Middle frontal gyrus (tissue), 1 donor: ENCODE measurements around the gene DNMT1.

Experiments
- DNase-seq: peaks from one replicate; pipeline ENCODE4 v3.0.0-alpha.2; 2015; ENCODE audit warnings: low spot score; ENCODE audit errors: extremely low spot score

Gene DNMT1

GRCh38 chr19:10114651-10115391 lies 79.9 kb downstream of the DNMT1 start:
- DNase-seq, result no peak

DNA sequence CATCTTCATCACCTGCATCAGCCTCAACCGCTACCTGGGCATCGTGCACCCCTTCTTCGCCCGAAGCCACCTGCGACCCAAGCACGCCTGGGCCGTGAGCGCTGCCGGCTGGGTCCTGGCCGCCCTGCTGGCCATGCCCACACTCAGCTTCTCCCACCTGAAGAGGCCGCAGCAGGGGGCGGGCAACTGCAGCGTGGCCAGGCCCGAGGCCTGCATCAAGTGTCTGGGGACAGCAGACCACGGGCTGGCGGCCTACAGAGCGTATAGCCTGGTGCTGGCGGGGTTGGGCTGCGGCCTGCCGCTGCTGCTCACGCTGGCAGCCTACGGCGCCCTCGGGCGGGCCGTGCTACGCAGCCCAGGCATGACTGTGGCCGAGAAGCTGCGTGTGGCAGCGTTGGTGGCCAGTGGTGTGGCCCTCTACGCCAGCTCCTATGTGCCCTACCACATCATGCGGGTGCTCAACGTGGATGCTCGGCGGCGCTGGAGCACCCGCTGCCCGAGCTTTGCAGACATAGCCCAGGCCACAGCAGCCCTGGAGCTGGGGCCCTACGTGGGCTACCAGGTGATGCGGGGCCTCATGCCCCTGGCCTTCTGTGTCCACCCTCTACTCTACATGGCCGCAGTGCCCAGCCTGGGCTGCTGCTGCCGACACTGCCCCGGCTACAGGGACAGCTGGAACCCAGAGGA lies 80.6 kb downstream of the DNMT1 start:
- no peak for DNase-seq

GRCh38 chr19:10113592-10113963 lies 81.2 kb downstream of the DNMT1 start:
- DNase-seq, result no peak

- no peak for DNase-seq
Observed at GRCh38 chr19:10112895-10113591, 81.7 kb downstream of the DNMT1 start.

GRCh38 chr19:10112037-10112761 lies 82.6 kb downstream of the DNMT1 start:
- no peak for DNase-seq

- no peak for DNase-seq
Observed at GRCh38 chr19:10111405-10111811, 83.3 kb downstream of the DNMT1 start, which contains the start of gene P2RY11. TSS of gene P2RY11 (plus strand) at chr19:10111693. CDS start at chr19:10111722, 29 bp downstream.

- no peak for DNase-seq
Observed at GRCh38 chr19:10110972-10111317, 83.8 kb downstream of the DNMT1 start.

- DNase-seq, result no peak
Observed at GRCh38 chr19:10110076-10110971, 84.4 kb downstream of the DNMT1 start.

DNA sequence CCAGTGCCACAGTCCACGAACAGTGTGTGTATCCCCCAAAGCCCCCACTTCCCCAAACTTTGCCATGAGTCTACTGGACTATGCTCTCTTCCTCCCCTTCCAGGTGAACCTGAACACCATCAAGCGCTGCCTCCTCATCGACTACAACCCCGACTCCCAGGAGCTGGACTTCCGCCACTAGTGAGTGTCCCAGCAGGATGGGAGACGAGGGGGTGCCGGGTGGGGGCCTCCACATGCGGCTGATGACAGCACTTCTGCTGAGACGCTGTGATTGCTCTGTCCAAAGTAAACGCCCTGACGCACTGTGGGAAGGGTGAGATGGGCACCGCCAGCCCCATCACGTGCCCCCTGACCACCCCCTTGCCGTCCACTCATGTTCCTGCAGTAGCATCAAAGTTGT lies 85.2 kb downstream of the DNMT1 start:
- DNase-seq, result no peak

DNA sequence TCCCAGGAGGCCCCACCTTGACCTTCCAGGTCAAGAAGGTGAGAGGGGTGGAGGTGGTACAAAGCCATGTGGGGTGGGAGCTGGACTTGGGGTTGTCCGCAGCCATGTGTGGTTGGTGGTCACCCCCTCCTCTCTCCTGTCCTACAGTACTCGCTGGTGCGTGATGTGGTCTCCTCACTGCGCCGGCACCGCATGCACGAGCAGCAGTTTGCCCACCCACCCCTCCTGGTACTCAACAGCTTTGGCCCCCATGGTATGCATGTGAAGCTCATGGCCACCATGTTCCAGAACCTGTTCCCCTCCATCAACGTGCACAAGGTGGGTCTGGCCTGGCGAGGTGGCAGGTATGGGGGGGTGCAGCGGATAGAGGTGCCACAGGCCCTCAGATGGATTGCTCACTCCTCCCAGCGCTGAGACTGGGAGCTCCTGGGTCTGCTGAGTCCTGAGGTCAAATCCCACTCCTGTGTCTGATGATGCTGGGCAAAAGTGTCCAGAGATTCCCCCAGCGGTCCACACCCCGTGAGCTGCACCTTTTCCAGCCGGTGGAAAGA lies 86.9 kb downstream of the DNMT1 start:
- DNase-seq, result no peak

DNA sequence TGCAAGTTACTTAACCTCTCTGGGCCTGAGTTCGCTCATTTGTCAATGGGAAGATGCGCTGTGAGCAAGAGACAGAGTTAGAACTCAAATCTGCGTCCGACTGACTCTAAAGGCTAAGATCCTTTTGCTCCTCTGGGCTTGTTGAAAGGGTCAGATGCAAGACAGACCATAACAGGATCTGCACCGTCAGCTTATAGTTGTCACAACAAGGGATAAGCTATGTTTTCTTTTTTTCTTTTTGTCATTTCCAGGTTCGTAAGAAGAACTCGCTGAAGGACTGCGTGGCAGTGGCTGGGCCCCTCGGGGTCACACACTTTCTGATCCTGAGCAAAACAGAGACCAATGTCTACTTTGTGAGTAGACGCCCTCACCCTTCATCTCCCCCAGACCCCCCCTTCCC lies 87.5 kb downstream of the DNMT1 start:
- no peak for DNase-seq

- DNase-seq, result peak; percentile 92
Observed at GRCh38 chr19:10106100-10106936, 88.4 kb downstream of the DNMT1 start, which contains the start of gene PPAN. TSS of gene PPAN (plus strand) at chr19:10106362. CDS start at chr19:10106395, 33 bp downstream.

DNA sequence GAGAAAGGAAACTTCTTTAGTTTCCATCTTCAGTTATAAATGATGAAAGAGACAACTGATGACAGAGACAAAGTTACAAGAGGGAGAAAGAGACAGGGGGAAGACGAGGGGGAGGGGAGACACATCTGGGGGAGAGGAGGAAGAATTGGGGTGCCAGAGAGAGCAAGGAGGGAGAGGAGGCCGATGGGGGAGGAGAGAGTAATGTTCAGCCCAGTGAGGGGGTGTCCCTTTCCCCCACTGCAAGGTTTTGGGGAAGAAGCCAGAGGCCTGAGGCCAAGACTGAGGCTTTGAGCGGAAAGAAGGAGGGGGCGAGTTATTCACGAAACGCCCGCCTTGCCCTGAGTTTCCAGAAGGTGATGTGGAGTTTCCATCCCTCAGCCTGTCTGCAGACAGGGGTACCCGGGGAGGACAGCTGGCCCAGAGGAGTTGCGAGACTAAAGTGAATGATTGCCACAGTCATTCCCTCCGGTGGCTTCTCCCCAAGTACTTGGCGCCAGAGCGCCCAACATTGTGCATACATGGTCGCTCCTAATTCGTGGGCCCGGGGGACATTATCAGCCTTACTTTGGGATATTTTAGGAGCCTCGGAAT lies 89.1 kb downstream of the DNMT1 start:
- DNase-seq, result no peak

DNA sequence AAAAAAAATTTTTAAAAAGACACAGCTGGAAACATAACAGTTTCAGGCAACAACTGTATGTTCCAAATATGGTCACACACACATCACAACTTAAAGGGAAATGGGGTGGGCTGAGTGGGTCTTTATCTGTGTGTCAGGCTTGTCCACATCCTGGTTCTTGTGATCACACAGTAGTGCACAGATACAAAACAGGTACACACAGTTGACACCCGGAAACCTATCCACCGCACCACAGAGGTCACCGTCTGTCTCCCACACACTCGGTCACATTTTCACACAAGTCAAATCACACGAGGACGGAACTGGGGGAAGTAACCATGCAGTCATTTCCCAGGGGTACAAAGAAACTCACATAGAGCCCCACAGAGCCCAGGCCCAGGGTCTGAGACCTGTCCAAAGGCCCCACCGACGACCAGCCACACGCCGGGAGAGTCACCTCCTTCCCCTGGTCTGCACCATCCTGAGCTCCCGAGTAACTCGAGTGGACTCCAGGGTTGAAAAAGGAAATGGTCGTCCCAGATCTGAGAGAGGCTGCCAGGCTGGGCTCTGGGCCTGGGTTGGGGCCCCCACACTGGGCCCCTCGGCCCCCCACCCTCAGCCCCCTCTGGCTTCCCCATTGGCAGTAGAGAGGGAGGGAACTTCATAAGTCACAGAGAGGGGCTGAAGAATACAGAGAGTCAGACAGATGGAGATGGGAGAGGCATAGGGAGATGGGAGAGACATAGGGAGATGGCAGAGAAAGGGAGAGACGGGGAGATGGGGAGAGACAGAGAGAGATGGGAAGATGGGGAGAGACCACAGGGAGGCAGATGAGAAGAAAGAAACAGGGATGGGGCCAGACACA lies 89.9 kb downstream of the DNMT1 start:
- DNase-seq, result no peak

DNA sequence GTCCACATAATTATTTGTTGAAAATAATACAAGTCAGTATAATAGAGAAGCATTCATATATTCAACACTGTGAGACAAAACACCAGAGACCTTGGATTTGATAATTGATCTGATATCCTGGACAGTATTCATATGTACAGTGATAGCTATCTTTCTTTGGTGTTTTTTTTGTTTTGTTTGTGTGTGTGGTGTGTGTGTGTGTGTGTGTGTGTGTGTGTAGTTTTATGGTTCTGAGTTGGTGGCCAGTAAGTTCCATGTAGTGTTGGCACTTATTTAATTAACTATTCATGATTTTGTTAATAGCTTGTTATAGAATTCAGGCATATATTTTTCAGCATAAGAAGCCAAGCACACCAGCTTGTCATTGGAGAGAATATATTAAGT lies 90.6 kb downstream of the DNMT1 start:
- no peak for DNase-seq

DNA sequence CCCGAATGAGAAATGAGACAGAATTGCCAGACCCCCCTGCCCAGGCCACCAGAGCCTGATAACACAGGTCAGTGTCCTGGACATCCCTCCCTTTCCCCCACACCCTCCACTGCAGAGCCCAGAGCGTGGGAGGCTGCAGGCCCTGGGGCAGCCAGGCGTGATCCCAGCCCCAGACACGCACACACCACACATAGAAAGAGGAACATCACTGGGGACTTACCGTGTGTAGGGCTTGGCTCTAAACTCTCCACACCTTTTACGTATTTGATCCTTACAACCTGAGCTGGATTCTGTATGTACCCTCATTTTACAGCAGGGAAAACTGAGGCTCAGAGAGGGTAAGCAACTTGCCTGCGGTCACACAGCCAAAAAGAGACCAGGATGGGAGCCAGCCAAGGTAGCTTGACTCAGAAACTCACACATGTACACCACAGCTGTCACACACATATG lies 91.9 kb downstream of the DNMT1 start:
- no peak for DNase-seq

DNA sequence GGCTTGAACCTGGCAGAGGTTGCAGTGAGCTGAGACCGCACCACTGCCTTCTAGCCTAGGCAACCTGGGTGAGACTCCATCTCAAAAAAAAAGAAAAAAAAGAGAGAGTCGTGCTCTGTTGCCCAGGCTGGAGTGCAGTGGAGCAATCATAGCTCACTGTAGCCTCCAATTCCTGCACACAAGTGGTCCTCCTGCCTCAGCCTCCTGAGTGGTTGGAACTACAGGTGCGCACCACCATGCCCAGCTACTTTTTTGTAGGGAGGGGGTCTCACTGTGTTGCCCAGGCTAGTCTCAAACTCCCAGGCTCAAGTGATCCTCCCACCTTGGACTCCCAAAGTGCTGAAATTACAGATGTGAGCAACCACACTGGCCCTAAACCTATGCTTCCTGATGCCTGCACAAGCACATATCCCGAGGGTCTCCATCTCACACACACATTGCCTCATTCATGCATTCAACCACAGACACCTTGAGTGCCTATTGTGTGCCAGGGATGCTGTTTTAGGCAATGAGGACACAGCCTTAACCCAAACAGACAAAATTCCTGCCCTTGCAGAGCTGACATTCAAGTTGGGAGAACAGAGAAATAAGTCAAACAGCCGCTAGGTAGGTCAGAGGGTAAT lies 94.5 kb downstream of the DNMT1 start:
- no peak for DNase-seq

DNA sequence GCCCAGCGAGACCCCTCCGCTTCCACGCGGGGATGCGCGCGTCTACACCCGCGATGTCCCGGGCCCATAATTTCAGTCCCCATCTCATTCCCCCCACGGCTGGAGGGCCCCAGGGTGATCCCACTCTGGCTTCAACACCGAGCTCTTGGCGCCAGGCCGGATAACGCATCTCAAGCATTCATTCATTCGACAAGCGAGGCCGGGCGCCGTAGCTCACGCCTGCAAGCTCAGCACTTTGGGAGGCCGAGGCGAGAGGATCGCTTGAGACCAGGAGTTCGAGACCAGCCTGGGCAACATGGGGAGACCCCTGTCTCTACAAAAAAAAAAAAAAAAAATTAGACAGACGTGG lies 98.2 kb downstream of the DNMT1 start:
- no peak for DNase-seq
